ENCODE data around the gene RGS3. TPM values are rescaled to one million over a fixed set of nuclear protein-coding genes. Genes with fewer than 3 reads are reported as not detected.
"Not testable (repeated sequence)": the region's sequence is repeated elsewhere in the genome, so short reads cannot be mapped to it uniquely, and the experiment has no call there.

The RGS3 gene
- total RNA-seq, 1 donor from 2014 or later = 66.2 TPM

- no peak for ATAC-seq
- intact Hi-C loops (cut with DNase I) = no loop called here
- H3K27me3 ChIP-seq (ENCODE audit: low read depth) = no peaks in the 10 kb centered on the region
- H3K9me3 ChIP-seq = no peaks in the 10 kb centered on the region
- H3K27ac ChIP-seq = no peak overlapping the region
- no peak overlapping the region for H3K4me3 ChIP-seq
- TF ChIP-seq CTCF (IDR thresholded peaks at IDR 0.05) = no peak
- H3K4me1 ChIP-seq = peaks cover 42% of the 10 kb centered on the region
- no peak for DNase-seq
- H3K36me3 ChIP-seq = peaks cover 15% of the 10 kb centered on the region
These were observed 83.0 kb downstream of the RGS3 start for GRCh38 chr9:113546566-113546965.

DNA sequence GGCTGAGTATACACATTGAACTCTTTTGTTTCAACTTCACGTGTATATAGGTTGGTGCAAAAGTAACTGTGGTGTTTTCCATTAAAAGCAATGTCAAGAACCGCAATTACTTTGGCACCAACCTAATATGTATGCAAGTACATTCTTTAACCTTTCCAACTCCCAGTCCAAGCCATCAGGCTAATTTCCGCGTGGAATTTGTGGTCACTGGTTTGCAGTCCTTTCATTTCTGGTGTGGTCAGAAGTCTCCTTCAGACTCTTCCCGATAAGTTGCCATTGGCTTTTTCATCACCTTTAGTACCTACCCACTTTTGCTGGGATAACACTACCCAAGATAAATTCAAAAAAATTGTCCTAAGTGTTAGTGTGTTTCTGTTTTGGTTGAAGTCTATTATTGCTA, 84.0 kb downstream of the RGS3 start:
- intact Hi-C loops (cut with DNase I) = no loop called here
- Histone ChIP-seq H3K36me3 (peaks cover 14% of the 10 kb centered on the region), H3K4me3 (no peak overlapping the region), H3K4me1 (peaks cover 41% of the 10 kb centered on the region), H3K27me3 (ENCODE audit: low read depth) (no peaks in the 10 kb centered on the region), H3K9me3 (no peaks in the 10 kb centered on the region), H3K27ac (peak overlapping the region; percentile 49)
- ATAC-seq = no peak
- DNase-seq = no peak
- no peak for TF ChIP-seq CTCF (IDR thresholded peaks at IDR 0.05)

- no peaks in the 10 kb centered on the region for H3K9me3 ChIP-seq
- peaks cover 41% of the 10 kb centered on the region for H3K4me1 ChIP-seq
- no peak overlapping the region for H3K4me3 ChIP-seq
- intact Hi-C loops (cut with DNase I) = no loop called here
- no peaks in the 10 kb centered on the region for H3K27me3 ChIP-seq (ENCODE audit: low read depth)
- H3K27ac ChIP-seq = peak overlapping the region; percentile 49
- DNase-seq (peak; percentile 75), ATAC-seq (peak; percentile 90 to 94)
- H3K36me3 ChIP-seq = peaks cover 11% of the 10 kb centered on the region
- no peak for TF ChIP-seq CTCF (IDR thresholded peaks at IDR 0.05)
These were observed 84.9 kb downstream of the RGS3 start for GRCh38 chr9:113548221-113549041.

DNA sequence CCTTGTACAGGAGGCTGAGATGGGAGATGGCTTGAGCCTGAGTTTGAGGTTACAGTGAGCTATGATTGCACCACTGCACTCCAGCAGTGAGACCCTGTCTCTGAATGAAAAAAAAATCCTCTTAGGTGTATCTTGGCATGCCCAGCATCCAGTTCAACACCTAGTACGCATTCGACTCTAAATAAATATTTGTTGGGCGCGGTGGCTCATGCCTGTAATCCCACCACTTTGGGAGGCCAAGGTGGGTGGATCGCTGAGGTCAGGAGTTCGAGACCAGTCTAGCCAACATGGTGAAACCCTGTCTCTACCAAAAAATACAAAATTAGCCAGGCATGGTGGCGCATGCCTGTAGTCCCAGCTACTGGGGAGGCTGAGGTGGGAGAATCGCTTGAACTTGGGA, 86.4 kb downstream of the RGS3 start:
- H3K27me3 ChIP-seq (ENCODE audit: low read depth); ATAC-seq; intact Hi-C loops (cut with DNase I); H3K4me3 ChIP-seq; H3K9me3 ChIP-seq; DNase-seq; H3K36me3 ChIP-seq: not testable (repeated sequence)
- Histone ChIP-seq H3K4me1 (peaks cover 41% of the 10 kb centered on the region), H3K27ac (peak overlapping the region; percentile 49)

- ATAC-seq = peak in 1 of 2 donors; percentile 31
- Histone ChIP-seq H3K36me3 (no peaks in the 10 kb centered on the region), H3K27ac (no peak overlapping the region)
These were observed 93.5 kb downstream of the RGS3 start for GRCh38 chr9:113556877-113557593.

More at GRCh38 chr9:113556877-113557593, 93.5 kb downstream of the RGS3 start:
- Histone ChIP-seq H3K9me3 (no peaks in the 10 kb centered on the region), H3K4me1 (peaks cover 19% of the 10 kb centered on the region), H3K27me3 (ENCODE audit: low read depth) (no peaks in the 10 kb centered on the region), H3K4me3 (no peak overlapping the region)
- DNase-seq = no peak
- intact Hi-C loops (cut with DNase I) = no loop called here
- TF ChIP-seq CTCF (IDR thresholded peaks at IDR 0.05) = no peak

Measured in lower lobe of right lung (tissue), 2 donors.